Measurements from ENCODE around the gene GTF2IRD1. TPM values are rescaled to one million over a fixed set of nuclear protein-coding genes. Genes with fewer than 3 reads are reported as not detected.

Gene GTF2IRD1
- total and polyA plus RNA-seq, 9 of the 15 experiments (the other 6 are each of a cell fraction or from before 2014, with no cell fraction given), result 9.1 to 30.2 (median 14.0) TPM

GRCh38 chr7:74449809-74450397 lies 3.8 kb upstream of the GTF2IRD1 start (continued):
- TF ChIP-seq, protein P1, sequence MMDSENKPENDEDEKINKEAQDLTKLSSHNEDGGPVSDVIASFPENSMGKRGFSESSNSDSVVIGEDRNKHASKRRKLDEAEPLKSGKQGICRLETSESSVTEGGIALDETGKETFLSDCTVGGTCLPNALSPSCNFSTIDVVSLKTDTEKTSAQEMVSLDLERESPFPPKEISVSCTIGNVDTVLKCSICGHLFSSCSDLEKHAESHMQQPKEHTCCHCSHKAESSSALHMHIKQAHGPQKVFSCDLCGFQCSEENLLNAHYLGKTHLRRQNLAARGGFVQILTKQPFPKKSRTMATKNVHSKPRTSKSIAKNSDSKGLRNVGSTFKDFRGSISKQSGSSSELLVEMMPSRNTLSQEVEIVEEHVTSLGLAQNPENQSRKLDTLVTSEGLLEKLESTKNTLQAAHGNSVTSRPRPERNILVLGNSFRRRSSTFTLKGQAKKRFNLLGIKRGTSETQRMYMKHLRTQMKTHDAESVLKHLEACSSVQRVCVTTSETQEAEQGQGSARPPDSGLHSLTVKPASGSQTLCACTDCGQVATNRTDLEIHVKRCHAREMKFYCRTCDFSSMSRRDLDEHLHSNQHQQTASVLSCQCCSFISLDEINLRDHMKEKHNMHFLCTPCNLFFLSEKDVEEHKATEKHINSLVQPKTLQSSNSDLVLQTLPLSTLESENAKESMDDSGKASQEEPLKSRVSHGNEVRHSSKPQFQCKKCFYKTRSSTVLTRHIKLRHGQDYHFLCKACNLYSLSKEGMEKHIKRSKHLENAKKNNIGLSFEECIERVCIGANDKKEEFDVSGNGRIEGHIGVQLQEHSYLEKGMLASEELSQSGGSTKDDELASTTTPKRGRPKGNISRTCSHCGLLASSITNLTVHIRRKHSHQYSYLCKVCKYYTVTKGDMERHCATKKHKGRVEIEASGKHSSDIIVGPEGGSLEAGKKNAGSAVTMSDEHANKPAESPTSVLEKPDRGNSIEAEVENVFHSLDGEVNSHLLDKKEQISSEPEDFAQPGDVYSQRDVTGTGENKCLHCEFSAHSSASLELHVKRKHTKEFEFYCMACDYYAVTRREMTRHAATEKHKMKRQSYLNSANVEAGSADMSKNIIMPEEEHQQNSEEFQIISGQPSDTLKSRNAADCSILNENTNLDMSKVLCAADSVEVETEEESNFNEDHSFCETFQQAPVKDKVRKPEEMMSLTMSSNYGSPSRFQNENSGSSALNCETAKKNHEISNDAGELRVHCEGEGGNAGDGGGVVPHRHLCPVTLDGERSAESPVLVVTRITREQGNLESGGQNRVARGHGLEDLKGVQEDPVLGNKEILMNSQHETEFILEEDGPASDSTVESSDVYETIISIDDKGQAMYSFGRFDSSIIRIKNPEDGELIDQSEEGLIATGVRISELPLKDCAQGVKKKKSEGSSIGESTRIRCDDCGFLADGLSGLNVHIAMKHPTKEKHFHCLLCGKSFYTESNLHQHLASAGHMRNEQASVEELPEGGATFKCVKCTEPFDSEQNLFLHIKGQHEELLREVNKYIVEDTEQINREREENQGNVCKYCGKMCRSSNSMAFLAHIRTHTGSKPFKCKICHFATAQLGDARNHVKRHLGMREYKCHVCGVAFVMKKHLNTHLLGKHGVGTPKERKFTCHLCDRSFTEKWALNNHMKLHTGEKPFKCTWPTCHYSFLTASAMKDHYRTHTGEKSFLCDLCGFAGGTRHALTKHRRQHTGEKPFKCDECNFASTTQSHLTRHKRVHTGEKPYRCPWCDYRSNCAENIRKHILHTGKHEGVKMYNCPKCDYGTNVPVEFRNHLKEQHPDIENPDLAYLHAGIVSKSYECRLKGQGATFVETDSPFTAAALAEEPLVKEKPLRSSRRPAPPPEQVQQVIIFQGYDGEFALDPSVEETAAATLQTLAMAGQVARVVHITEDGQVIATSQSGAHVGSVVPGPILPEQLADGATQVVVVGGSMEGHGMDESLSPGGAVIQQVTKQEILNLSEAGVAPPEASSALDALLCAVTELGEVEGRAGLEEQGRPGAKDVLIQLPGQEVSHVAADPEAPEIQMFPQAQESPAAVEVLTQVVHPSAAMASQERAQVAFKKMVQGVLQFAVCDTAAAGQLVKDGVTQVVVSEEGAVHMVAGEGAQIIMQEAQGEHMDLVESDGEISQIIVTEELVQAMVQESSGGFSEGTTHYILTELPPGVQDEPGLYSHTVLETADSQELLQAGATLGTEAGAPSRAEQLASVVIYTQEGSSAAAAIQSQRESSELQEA (IDR thresholded peaks at IDR 0.05; ENCODE audit: low read depth), result 0 out of 2 replicates have a peak, but pooled peaks have one; percentile 18
- TF ChIP-seq, protein P2, sequence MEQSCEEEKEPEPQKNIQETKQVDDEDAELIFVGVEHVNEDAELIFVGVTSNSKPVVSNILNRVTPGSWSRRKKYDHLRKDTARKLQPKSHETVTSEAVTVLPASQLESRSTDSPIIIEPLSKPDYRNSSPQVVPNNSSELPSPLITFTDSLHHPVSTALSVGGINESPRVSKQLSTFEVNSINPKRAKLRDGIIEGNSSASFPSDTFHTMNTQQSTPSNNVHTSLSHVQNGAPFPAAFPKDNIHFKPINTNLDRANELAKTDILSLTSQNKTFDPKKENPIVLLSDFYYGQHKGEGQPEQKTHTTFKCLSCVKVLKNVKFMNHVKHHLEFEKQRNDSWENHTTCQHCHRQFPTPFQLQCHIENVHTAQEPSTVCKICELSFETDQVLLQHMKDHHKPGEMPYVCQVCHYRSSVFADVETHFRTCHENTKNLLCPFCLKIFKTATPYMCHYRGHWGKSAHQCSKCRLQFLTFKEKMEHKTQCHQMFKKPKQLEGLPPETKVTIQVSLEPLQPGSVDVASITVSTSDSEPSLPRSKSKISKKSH (CRISPR knock-in tag; IDR thresholded peaks at IDR 0.05), result no peak
- peak; percentile 21; the same call in 1 of the 2 replicates for TF ChIP-seq RB1 (IDR thresholded peaks at IDR 0.05; ENCODE audit: low read depth)
- TF ChIP-seq NR2C2 (CRISPR knock-in tag; IDR thresholded peaks at IDR 0.05), result peak; percentile 68
- no peak for TF ChIP-seq NR2C2 (tag; IDR thresholded peaks at IDR 0.05)
- TF ChIP-seq ZBTB7A (IDR thresholded peaks at IDR 0.05; ENCODE audit: borderline replicate concordance, control insufficient read depth, low read depth, low read length), result peak; percentile 41; the same call in 1 of the 2 replicates
- TF ChIP-seq CTCF (IDR thresholded peaks at IDR 0.05 in 2 of 3, conservative IDR thresholded peaks at IDR 0.05 in 1 of 3; ENCODE audit: insufficient read depth in 2 of 3, low read depth in 1 of 3, low read length in 3 of 3), result peak; percentile 83 to 96 (median 84)
- no peak for TF ChIP-seq ELF4 (CRISPR knock-in tag; IDR thresholded peaks at IDR 0.05)
- TF ChIP-seq NELFE (IDR thresholded peaks at IDR 0.05; ENCODE audit: insufficient read depth, insufficient read length), result no peak
- TF ChIP-seq NCOA6 (IDR thresholded peaks at IDR 0.05), result no peak
- TF ChIP-seq CREM (IDR thresholded peaks at IDR 0.05; ENCODE audit: low read depth), result 0 out of 2 replicates have a peak, but pooled peaks have one; percentile 20
- TF ChIP-seq ZKSCAN1 (IDR thresholded peaks at IDR 0.05; ENCODE audit: low read depth, low read length), result 0 out of 2 replicates have a peak, but pooled peaks have one; percentile 22
- no peak for TF ChIP-seq JUN (IDR thresholded peaks at IDR 0.05; ENCODE audit: borderline replicate concordance, low read depth, low read length)
- TF ChIP-seq JUN (CRISPR knock-in tag; IDR thresholded peaks at IDR 0.05; ENCODE audit: borderline replicate concordance), result no peak
- TF ChIP-seq ZNF165 (CRISPR knock-in tag; IDR thresholded peaks at IDR 0.05; ENCODE audit: borderline replicate concordance), result no peak
